ENCODE measurements around the gene LGI4. TPM values are rescaled to one million over a fixed set of nuclear protein-coding genes. Genes with fewer than 3 reads are reported as not detected.

LGI4 gene
- total RNA-seq, 1 donor from 2014 or later, result 16.1 TPM

- Mint-ChIP-seq H3K27ac (ENCODE audit: unreplicated experiment) (no peak overlapping the region), H3K4me1 (peaks cover 13% of the 10 kb centered on the region), H3K9me3 (no peaks in the 10 kb centered on the region), H3K36me3 (ENCODE audit: low read depth) (no peaks in the 10 kb centered on the region), H3K4me3 (no peak overlapping the region), H3K27me3 (ENCODE audit: low read depth) (no peaks in the 10 kb centered on the region)
- no peak for TF ChIP-seq CTCF (conservative IDR thresholded peaks at IDR 0.05)
- no peak for DNase-seq (ENCODE audit: low read depth, low spot score)
Observed at GRCh38 chr19:35099155-35099896, 35.5 kb downstream of the LGI4 start.

GRCh38 chr19:35098413-35099049 is 36.3 kb downstream of the LGI4 start:
- Mint-ChIP-seq H3K27me3 (ENCODE audit: low read depth) (no peaks in the 10 kb centered on the region), H3K4me3 (no peak overlapping the region), H3K4me1 (peaks cover 13% of the 10 kb centered on the region), H3K27ac (ENCODE audit: unreplicated experiment) (no peak overlapping the region), H3K36me3 (ENCODE audit: low read depth) (no peaks in the 10 kb centered on the region), H3K9me3 (no peaks in the 10 kb centered on the region)
- TF ChIP-seq CTCF (conservative IDR thresholded peaks at IDR 0.05), result no peak
- DNase-seq (ENCODE audit: low read depth, low spot score), result no peak

GRCh38 chr19:35095667-35096368 is 39.0 kb downstream of the LGI4 start:
- Mint-ChIP-seq H3K9me3 (no peaks in the 10 kb centered on the region), H3K4me3 (no peak overlapping the region), H3K36me3 (ENCODE audit: low read depth) (no peaks in the 10 kb centered on the region), H3K27me3 (ENCODE audit: low read depth) (no peaks in the 10 kb centered on the region), H3K4me1 (peaks cover 7% of the 10 kb centered on the region), H3K27ac (ENCODE audit: unreplicated experiment) (peak overlapping the region; percentile 69)
- no peak for TF ChIP-seq CTCF (conservative IDR thresholded peaks at IDR 0.05)
- no peak for DNase-seq (ENCODE audit: low read depth, low spot score)

GRCh38 chr19:35094656-35095055 is 40.2 kb downstream of the LGI4 start:
- Mint-ChIP-seq H3K27me3 (ENCODE audit: low read depth) (no peaks in the 10 kb centered on the region), H3K4me1 (peaks cover 12% of the 10 kb centered on the region), H3K9me3 (no peaks in the 10 kb centered on the region), H3K4me3 (no peak overlapping the region), H3K36me3 (ENCODE audit: low read depth) (no peaks in the 10 kb centered on the region), H3K27ac (ENCODE audit: unreplicated experiment) (no peak overlapping the region)
- TF ChIP-seq CTCF (conservative IDR thresholded peaks at IDR 0.05), result no peak
- no peak for DNase-seq (ENCODE audit: low read depth, low spot score)

GRCh38 chr19:35093941-35094647 is 40.8 kb downstream of the LGI4 start:
- Mint-ChIP-seq H3K4me1 (peaks cover 12% of the 10 kb centered on the region), H3K27ac (ENCODE audit: unreplicated experiment) (no peak overlapping the region), H3K27me3 (ENCODE audit: low read depth) (no peaks in the 10 kb centered on the region), H3K4me3 (no peak overlapping the region), H3K36me3 (ENCODE audit: low read depth) (no peaks in the 10 kb centered on the region), H3K9me3 (no peaks in the 10 kb centered on the region)
- no peak for TF ChIP-seq CTCF (conservative IDR thresholded peaks at IDR 0.05)
- DNase-seq (ENCODE audit: low read depth, low spot score), result no peak

Measured in neural crest cell (in vitro differentiated cells).